SK-N-SH (cell line): ENCODE data around the gene CNTN4. TPM values are rescaled to one million over a fixed set of nuclear protein-coding genes. Genes with fewer than 3 reads are reported as not detected.

Source experiments
- CTCF ChIA-PET: fragments of 300-600, 350-600 bp; formaldehyde crosslinking; extraction: SDS; loops from one replicate; lab custom pipeline; 2021; lab: Yijun Ruan, JAX
- POLR2A ChIA-PET: fragments of 350-600 bp; sonication (Branson Sonifier 250); formaldehyde crosslinking; extraction: SDS; loops from one replicate; lab custom pipeline; 2020; ENCODE audit warnings: antibody characterized with exemption, inconsistent platforms; lab: Yijun Ruan, JAX
- DNase-seq: peaks from one replicate; pipeline ENCODE4 v3.0.0; 2012
- H2AFZ ChIP-seq: fragments of 200-600 bp; sonication (generic); 2 replicates; pipeline ENCODE4 v1.8.1; 2016; ENCODE audit warnings: antibody characterized with exemption, mild to moderate bottlenecking, low read depth
- H3F3A ChIP-seq: fragments of 200-600 bp; sonication (generic); replicated peaks from 2 replicates; pipeline ENCODE3; 2016; ENCODE audit warnings: antibody characterized with exemption, mild to moderate bottlenecking; ENCODE audit not compliant: insufficient read depth
- H3K27ac ChIP-seq, 2 experiments: fragments of 200-500 bp in 1 of 2; fragments of 200-600 bp in 1 of 2; sonication (Bioruptor generic) in 1 of 2; sonication (generic), shearing (Covaris generic) in 1 of 2; 2 replicates each; pipeline versions ENCODE4 v1.5.1 to v1.6.1; 2014 to 2016; ENCODE audit warnings: low read depth in 2 of 2, inconsistent platforms in 1 of 2, low read length in 1 of 2, mild to moderate bottlenecking in 1 of 2, mixed read lengths in 1 of 2
- H3K27me3 ChIP-seq: fragments of 200-600 bp; sonication (generic), shearing (Covaris generic); 2 replicates; pipeline ENCODE4 v1.6.1; 2016; ENCODE audit warnings: mixed run types; ENCODE audit not compliant: insufficient read depth
- H3K36me3 ChIP-seq, 2 experiments: fragments of 200-500 bp in 1 of 2; fragments of 200-600 bp in 1 of 2; sonication (Bioruptor generic) in 1 of 2; sonication (generic) in 1 of 2; replicated peaks in 1 of 2; 2 replicates each; pipeline versions ENCODE3 to v1.5.1; 2014 to 2016; ENCODE audit warnings: low read length in 1 of 2, mild to moderate bottlenecking in 1 of 2; ENCODE audit not compliant: insufficient read depth in 2 of 2, control insufficient read depth in 1 of 2
- H3K4me1 ChIP-seq, 2 experiments: fragments of 200-500 bp in 1 of 2; fragments of 200-600 bp in 1 of 2; sonication (Bioruptor generic) in 1 of 2; sonication (generic), shearing (Covaris generic) in 1 of 2; 2 replicates each; pipeline versions ENCODE4 v1.5.1 to v1.6.1; 2014 to 2016; ENCODE audit warnings: low read depth in 1 of 2, low read length in 1 of 2, mixed run types in 1 of 2; ENCODE audit not compliant: insufficient read depth in 2 of 2, control insufficient read depth in 1 of 2
- H3K4me2 ChIP-seq: fragments of 200-600 bp; sonication (generic), shearing (Covaris generic); 2 replicates; pipeline ENCODE4 v1.6.1; 2017; ENCODE audit warnings: mixed run types
- H3K4me3 ChIP-seq, 2 experiments: fragments of 200-500 bp in 1 of 2; fragments of 200-600 bp in 1 of 2; sonication (Bioruptor generic) in 1 of 2; sonication (generic), shearing (Covaris generic) in 1 of 2; 2 replicates each; pipeline versions ENCODE4 v1.5.1 to v1.8.1; 2014 to 2016; ENCODE audit warnings: low read depth in 2 of 2, inconsistent platforms in 1 of 2, low read length in 1 of 2, mild to moderate bottlenecking in 1 of 2, mixed read lengths in 1 of 2, moderate library complexity in 1 of 2
- H3K79me2 ChIP-seq: fragments of 200-600 bp; sonication (generic); 2 replicates; pipeline ENCODE4 v1.8.1; 2017; ENCODE audit warnings: mild to moderate bottlenecking; ENCODE audit not compliant: insufficient read depth
- H3K9ac ChIP-seq: fragments of 200-600 bp; sonication (generic); 2 replicates; pipeline ENCODE4 v1.6.1; 2017; ENCODE audit warnings: mixed run types
- H3K9me2 ChIP-seq: fragments of 200-600 bp; sonication (generic); 2 replicates; pipeline ENCODE4 v1.6.1; 2017; ENCODE audit warnings: mixed run types
- H3K9me3 ChIP-seq: fragments of 200-600 bp; sonication (generic); 2 replicates; pipeline ENCODE4 v1.6.1; 2017; ENCODE audit warnings: mixed run types, mild to moderate bottlenecking, moderate library complexity
- H4K20me1 ChIP-seq: fragments of 200-600 bp; sonication (generic); 2 replicates; pipeline ENCODE4 v1.6.1; 2017; ENCODE audit warnings: mild to moderate bottlenecking, mixed run types; ENCODE audit not compliant: insufficient read depth
- ELF1 ChIP-seq: IDR thresholded peaks from 2 replicates; pipeline ENCODE4 v1.4.0; 2012
- FOXM1 ChIP-seq: IDR thresholded peaks from 2 replicates; pipeline ENCODE4 v1.4.0; 2012; ENCODE audit warnings: low read depth, mild to moderate bottlenecking
- MXI1 ChIP-seq: IDR thresholded peaks from 2 replicates; pipeline ENCODE4 v1.6.1; 2012; ENCODE audit warnings: mild to moderate bottlenecking, low read depth, low read length, improper control_type of control experiment
- NFIC ChIP-seq: IDR thresholded peaks from 2 replicates; pipeline ENCODE4 v1.4.0; 2012; ENCODE audit warnings: borderline replicate concordance
- POLR2AphosphoS5 ChIP-seq: IDR thresholded peaks from 2 replicates; pipeline ENCODE4 v1.6.1; 2012; ENCODE audit warnings: low read depth, low read length
- RAD21 ChIP-seq: IDR thresholded peaks from 2 replicates; pipeline ENCODE4 v1.6.1; 2012; ENCODE audit warnings: mild to moderate bottlenecking, low read length
- RFX5 ChIP-seq: IDR thresholded peaks from 2 replicates; pipeline ENCODE4 v1.6.1; 2012; ENCODE audit warnings: mild to moderate bottlenecking, improper control_type of control experiment, low read length
- RXRA ChIP-seq: IDR thresholded peaks from 2 replicates; pipeline ENCODE4 v1.4.0; 2012; ENCODE audit warnings: low read depth, mild to moderate bottlenecking, borderline replicate concordance
- TCF12 ChIP-seq: IDR thresholded peaks from 2 replicates; pipeline ENCODE4 v1.4.0; 2012
- TEAD4 ChIP-seq: IDR thresholded peaks from 2 replicates; pipeline ENCODE4 v1.4.0; 2012; ENCODE audit warnings: mild to moderate bottlenecking, borderline replicate concordance; ENCODE audit not compliant: insufficient read depth
- WGBS: methylation state at CpG from one replicate; pipeline ENCODE4 v1.1.6; 2017; ENCODE audit warnings: low lambda C conversion rate; 5-methylcytosine and 5-hydroxymethylcytosine counted together
- polyA plus RNA-seq, 3 experiments: library from polyadenylated mRNA; depleted of rRNA; stranded (reverse); fragments of >200 nt; gene quantifications; 2 replicates each; pipeline ENCODE4 v1.2.3, GENCODE V29; 2012
- TF ChIP-seq, protein P1 (sequence below): IDR thresholded peaks from 2 replicates; pipeline ENCODE4; 2012
- TF ChIP-seq, protein P2 (sequence below): IDR thresholded peaks from 2 replicates; pipeline ENCODE4 v1.6.1; 2012; ENCODE audit warnings: mild to moderate bottlenecking, low read depth, low read length, moderate library complexity
- TF ChIP-seq, protein P3 (sequence below): IDR thresholded peaks from 2 replicates; pipeline ENCODE4 v1.4.0; 2012; ENCODE audit warnings: low read depth, borderline replicate concordance

CNTN4 gene
- polyA plus RNA-seq, 1 of the 3 experiments (the other 2 are of a cell fraction) = 0.12 TPM

DNA sequence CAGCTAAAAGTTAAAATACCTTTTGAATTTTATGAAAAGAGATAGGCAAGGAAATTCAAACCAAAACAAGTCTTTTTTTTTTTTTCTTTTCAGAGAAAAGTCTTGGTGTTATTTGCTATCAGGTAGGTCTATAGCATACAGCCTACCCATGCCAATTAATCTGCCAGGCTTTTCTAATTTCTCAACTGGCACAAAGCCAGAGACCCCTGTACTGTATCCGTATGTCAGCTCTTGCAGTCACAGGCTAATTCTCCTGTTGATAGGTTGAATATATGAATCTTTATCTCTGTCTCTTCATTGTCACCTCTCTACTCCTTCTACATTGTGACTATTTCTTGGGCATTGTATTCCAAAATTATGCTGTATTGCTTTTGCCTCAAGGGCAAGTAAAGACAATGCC is 878.1 kb downstream of the CNTN4 start:
- Histone ChIP-seq H3K9me2 (no peaks in the 10 kb centered on the region), H3K9me3 (no peaks in the 10 kb centered on the region), H3K4me1 (peaks cover 0 to 9% of the 10 kb centered on the region in 2 experiments; a peak in 2 of 4 replicates), H3K36me3 (no peaks in the 10 kb centered on the region), H2AFZ (no peak overlapping the region), H3K4me2 (no peak overlapping the region), H3F3A (no peaks in the 10 kb centered on the region), H4K20me1 (no peaks in the 10 kb centered on the region), H3K79me2 (no peaks in the 10 kb centered on the region), H3K27me3 (no peaks in the 10 kb centered on the region), H3K4me3 (no peak overlapping the region), H3K27ac (no peak overlapping the region), H3K9ac (no peak overlapping the region)
- ChIA-PET CTCF (interaction anchor here (0.6 to 0.7 kb wide), 2 partner anchors 35 to 1461 kb away, joined by 3 read pairs; no protein-coding TSS in a partner anchor), POLR2A (no interaction called here)
- TF ChIP-seq NFIC (no peak), MXI1 (no peak)
- DNase-seq = peak; percentile 49
- WGBS = 9% methylated on average over 1 of the region's 1 CpG

DNA sequence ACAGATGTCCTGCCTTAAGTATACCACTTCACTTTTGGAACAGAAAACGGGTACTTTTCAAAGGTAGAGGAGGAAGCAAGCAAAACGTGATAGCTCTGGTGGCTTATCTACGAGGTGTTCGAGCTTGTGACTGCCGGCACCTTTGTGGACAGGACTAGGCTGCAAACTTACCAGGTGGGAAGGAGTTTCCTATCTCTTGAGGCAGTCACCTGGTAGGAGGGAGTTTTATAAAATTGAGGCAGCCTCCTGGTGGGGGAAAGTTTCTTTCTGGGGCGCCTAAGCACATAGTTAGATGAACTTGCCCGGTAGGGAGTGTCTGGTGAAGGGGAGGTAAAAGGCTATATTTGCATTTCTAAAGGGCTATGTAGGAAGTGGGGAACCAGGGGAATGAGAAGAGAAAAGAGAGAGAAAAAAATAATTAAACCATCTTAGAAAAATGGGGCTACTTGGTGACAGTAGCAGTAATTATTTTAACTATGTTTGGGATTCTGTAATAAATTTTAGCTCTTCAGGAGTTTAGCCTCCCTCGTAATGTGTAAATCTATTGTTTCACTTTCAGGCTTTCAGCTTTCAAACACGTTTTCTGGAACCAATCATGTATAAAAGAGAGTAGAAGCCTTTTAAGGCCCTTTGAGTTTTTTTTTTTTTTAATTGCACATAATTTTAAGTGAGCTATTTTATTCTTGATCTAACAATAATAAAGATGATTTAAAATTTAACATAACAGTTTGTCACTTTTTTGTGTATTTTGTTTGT is 880.5 kb downstream of the CNTN4 start:
- Histone ChIP-seq H3K9ac (no peak overlapping the region), H3K4me1 (peaks cover 0 to 9% of the 10 kb centered on the region in 2 experiments; a peak in 2 of 4 replicates), H3K27me3 (no peaks in the 10 kb centered on the region), H2AFZ (no peak overlapping the region), H4K20me1 (no peaks in the 10 kb centered on the region), H3K4me3 (no peak overlapping the region), H3K9me3 (no peaks in the 10 kb centered on the region), H3K36me3 (no peaks in the 10 kb centered on the region), H3K9me2 (no peaks in the 10 kb centered on the region), H3F3A (no peaks in the 10 kb centered on the region), H3K27ac (no peak overlapping the region), H3K79me2 (no peaks in the 10 kb centered on the region), H3K4me2 (no peak overlapping the region)
- CTCF ChIA-PET = interaction anchor here (0.9 to 1.6 kb wide), 3 partner anchors 58 to 1947 kb away, joined by 3 read pairs; no protein-coding TSS in a partner anchor
- no peak for DNase-seq
- TF ChIP-seq, protein P1, sequence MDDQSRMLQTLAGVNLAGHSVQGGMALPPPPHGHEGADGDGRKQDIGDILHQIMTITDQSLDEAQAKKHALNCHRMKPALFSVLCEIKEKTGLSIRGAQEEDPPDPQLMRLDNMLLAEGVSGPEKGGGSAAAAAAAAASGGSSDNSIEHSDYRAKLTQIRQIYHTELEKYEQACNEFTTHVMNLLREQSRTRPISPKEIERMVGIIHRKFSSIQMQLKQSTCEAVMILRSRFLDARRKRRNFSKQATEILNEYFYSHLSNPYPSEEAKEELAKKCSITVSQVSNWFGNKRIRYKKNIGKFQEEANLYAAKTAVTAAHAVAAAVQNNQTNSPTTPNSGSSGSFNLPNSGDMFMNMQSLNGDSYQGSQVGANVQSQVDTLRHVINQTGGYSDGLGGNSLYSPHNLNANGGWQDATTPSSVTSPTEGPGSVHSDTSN = no peak
- TF ChIP-seq POLR2AphosphoS5 = no peak
- TF ChIP-seq RAD21 = no peak
- TF ChIP-seq ELF1 = no peak
- no peak for TF ChIP-seq RFX5
- TF ChIP-seq TEAD4 = no peak
- no peak for TF ChIP-seq TCF12
- TF ChIP-seq, protein P2, sequence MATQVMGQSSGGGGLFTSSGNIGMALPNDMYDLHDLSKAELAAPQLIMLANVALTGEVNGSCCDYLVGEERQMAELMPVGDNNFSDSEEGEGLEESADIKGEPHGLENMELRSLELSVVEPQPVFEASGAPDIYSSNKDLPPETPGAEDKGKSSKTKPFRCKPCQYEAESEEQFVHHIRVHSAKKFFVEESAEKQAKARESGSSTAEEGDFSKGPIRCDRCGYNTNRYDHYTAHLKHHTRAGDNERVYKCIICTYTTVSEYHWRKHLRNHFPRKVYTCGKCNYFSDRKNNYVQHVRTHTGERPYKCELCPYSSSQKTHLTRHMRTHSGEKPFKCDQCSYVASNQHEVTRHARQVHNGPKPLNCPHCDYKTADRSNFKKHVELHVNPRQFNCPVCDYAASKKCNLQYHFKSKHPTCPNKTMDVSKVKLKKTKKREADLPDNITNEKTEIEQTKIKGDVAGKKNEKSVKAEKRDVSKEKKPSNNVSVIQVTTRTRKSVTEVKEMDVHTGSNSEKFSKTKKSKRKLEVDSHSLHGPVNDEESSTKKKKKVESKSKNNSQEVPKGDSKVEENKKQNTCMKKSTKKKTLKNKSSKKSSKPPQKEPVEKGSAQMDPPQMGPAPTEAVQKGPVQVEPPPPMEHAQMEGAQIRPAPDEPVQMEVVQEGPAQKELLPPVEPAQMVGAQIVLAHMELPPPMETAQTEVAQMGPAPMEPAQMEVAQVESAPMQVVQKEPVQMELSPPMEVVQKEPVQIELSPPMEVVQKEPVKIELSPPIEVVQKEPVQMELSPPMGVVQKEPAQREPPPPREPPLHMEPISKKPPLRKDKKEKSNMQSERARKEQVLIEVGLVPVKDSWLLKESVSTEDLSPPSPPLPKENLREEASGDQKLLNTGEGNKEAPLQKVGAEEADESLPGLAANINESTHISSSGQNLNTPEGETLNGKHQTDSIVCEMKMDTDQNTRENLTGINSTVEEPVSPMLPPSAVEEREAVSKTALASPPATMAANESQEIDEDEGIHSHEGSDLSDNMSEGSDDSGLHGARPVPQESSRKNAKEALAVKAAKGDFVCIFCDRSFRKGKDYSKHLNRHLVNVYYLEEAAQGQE = no peak
- TF ChIP-seq RXRA = no peak
- TF ChIP-seq, protein P3, sequence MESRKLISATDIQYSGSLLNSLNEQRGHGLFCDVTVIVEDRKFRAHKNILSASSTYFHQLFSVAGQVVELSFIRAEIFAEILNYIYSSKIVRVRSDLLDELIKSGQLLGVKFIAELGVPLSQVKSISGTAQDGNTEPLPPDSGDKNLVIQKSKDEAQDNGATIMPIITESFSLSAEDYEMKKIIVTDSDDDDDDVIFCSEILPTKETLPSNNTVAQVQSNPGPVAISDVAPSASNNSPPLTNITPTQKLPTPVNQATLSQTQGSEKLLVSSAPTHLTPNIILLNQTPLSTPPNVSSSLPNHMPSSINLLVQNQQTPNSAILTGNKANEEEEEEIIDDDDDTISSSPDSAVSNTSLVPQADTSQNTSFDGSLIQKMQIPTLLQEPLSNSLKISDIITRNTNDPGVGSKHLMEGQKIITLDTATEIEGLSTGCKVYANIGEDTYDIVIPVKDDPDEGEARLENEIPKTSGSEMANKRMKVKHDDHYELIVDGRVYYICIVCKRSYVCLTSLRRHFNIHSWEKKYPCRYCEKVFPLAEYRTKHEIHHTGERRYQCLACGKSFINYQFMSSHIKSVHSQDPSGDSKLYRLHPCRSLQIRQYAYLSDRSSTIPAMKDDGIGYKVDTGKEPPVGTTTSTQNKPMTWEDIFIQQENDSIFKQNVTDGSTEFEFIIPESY = no peak
- no peak for TF ChIP-seq FOXM1
- POLR2A ChIA-PET = no interaction called here
- WGBS = 33% methylated on average over 9 of the region's 9 CpGs
